Spleen (tissue), 7 donors: Measurements from ENCODE around the gene APOBR.

Experiments
- POLR2A ChIP-seq, 3 donors: fragments of 450-650 bp; IDR thresholded peaks; one replicate each; pipeline ENCODE4 v1.5.1; 2017; ENCODE audit warnings: antibody characterized with exemption in 3 of 3, mild to moderate bottlenecking in 1 of 3
- POLR2AphosphoS5 ChIP-seq, 3 donors: sonication (generic); formaldehyde crosslinking; IDR thresholded peaks; one replicate each; pipeline ENCODE4 v1.5.1; 2017; ENCODE audit warnings: antibody characterized with exemption in 3 of 3
- TF ChIP-seq, protein P1 (sequence below), 11 experiments: fragments of 200-600 bp in 7 of 11; fragments of 450-650 bp in 4 of 11; sonication (generic) in 4 of 11; IDR thresholded peaks in 8 of 11; conservative IDR thresholded peaks in 3 of 11; 1 replicate in 7 of 11; 2 replicates in 4 of 11; pipeline versions ENCODE4 v1.4.0 to v1.8.0; 2016 to 2021; ENCODE audit warnings: antibody characterized with exemption in 11 of 11, inconsistent platforms in 4 of 11, mild to moderate bottlenecking in 1 of 11
- donor health status: DM: no; HTN: no; CAD: no; lungs with moderate emphysema.
- donor health status: DM: no; HTN: no; CAD: no.
- donor health status: DM: no; HTN: no; CAD: no.

DNA sequence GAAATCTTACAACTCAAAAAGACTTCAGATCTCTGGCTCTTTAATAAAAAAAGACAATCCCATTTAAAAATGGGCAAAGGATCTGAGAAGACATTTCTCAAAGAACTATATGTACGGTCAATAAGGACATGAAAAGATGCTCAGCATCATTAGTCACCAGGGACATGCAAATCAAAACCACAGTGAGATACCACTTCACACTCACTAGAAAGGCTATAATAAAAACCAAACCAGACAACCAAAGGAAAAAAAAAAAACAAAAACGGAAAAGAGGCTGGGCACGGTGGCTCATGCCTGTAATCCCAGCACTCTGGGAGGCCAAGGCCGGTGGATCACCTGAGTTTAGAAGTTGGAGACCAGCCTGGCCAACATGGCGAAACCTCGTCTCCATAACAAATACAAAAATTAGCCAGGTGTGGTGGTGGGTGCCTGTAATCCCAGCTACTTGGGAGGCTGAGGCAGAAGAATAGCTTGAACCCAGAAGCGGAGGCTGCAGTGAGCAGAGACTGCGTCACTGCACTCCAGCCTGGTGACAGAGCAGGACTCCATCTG is 20.7 kb upstream of the APOBR start:
- TF ChIP-seq, protein P1, sequence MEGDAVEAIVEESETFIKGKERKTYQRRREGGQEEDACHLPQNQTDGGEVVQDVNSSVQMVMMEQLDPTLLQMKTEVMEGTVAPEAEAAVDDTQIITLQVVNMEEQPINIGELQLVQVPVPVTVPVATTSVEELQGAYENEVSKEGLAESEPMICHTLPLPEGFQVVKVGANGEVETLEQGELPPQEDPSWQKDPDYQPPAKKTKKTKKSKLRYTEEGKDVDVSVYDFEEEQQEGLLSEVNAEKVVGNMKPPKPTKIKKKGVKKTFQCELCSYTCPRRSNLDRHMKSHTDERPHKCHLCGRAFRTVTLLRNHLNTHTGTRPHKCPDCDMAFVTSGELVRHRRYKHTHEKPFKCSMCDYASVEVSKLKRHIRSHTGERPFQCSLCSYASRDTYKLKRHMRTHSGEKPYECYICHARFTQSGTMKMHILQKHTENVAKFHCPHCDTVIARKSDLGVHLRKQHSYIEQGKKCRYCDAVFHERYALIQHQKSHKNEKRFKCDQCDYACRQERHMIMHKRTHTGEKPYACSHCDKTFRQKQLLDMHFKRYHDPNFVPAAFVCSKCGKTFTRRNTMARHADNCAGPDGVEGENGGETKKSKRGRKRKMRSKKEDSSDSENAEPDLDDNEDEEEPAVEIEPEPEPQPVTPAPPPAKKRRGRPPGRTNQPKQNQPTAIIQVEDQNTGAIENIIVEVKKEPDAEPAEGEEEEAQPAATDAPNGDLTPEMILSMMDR (IDR thresholded peaks at IDR 0.05 in 8 of 11, conservative IDR thresholded peaks at IDR 0.05 in 3 of 11) = no peak
- TF ChIP-seq POLR2A (IDR thresholded peaks at IDR 0.05) = no peak
- no peak for TF ChIP-seq POLR2AphosphoS5 (IDR thresholded peaks at IDR 0.05)
